Regular cardiac myocyte (primary cell): ENCODE results near the gene DLK1. TPM values are rescaled to one million over a fixed set of nuclear protein-coding genes. Genes with fewer than 3 reads are reported as not detected.

Experiments
- total RNA-seq: library from RNA; depleted of rRNA; stranded (reverse); fragments of >200 nt; gene quantifications from 2 replicates; pipeline ENCODE4 v1.2.3, GENCODE V29; 2014

DLK1 gene
- not detected in 2 replicates for total RNA-seq

DNA sequence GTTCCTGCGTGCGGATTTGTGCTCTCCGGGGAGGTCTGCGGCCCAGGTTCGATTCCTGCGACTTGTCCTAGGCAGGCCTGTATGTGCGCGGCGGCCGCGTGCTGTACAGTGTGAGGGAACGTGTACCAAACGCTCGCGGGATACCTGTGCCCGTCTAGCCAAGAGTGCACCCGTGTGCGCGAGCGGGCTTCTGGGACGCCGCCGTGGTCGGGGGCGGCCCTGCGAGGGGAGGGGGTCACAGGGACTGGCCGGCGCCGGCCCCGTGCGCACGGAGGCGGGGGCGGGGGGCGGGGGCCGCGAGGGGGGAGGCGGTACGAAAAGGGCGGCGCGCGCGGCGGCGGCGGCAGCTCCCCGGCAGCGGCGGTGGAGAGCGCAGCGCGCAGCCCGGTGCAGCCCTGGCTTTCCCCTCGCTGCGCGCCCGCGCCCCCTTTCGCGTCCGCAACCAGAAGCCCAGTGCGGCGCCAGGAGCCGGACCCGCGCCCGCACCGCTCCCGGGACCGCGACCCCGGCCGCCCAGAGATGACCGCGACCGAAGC, at the start of gene DLK1:
DLK1 (plus strand) TSS at position 343 of the 536 bp plus-strand sequence; CDS start at position 520, 177 bp downstream.

Other genes with a start within 250 kb of the DLK1 start
- 0.85 TPM in 1 of 2 replicates, not detected in the other for gene BEGAIN, start 139.5 kb upstream of the DLK1 start, total RNA-seq
- gene MEG3, start 99.2 kb downstream of the DLK1 start, total RNA-seq, result 30.7 and 112 TPM in 2 replicates
- not detected in 2 replicates for gene RTL1, start 176.8 kb downstream of the DLK1 start, total RNA-seq